Erythroblast (primary cell): ENCODE data around the gene LRR1.
A peak's percentile ranks its signal among the peaks of the same experiment; 100 is the strongest.

Experiments used
- GATA1 ChIP-seq: IDR thresholded peaks from 2 replicates; pipeline ENCODE4 v1.6.1; 2011; ENCODE audit warnings: low read depth, mild to moderate bottlenecking, control low read depth, low read length, moderate library complexity
- POLR2A ChIP-seq: IDR thresholded peaks from 2 replicates; pipeline ENCODE4 v1.6.1; 2011; ENCODE audit warnings: mild to moderate bottlenecking, low read length

DNA sequence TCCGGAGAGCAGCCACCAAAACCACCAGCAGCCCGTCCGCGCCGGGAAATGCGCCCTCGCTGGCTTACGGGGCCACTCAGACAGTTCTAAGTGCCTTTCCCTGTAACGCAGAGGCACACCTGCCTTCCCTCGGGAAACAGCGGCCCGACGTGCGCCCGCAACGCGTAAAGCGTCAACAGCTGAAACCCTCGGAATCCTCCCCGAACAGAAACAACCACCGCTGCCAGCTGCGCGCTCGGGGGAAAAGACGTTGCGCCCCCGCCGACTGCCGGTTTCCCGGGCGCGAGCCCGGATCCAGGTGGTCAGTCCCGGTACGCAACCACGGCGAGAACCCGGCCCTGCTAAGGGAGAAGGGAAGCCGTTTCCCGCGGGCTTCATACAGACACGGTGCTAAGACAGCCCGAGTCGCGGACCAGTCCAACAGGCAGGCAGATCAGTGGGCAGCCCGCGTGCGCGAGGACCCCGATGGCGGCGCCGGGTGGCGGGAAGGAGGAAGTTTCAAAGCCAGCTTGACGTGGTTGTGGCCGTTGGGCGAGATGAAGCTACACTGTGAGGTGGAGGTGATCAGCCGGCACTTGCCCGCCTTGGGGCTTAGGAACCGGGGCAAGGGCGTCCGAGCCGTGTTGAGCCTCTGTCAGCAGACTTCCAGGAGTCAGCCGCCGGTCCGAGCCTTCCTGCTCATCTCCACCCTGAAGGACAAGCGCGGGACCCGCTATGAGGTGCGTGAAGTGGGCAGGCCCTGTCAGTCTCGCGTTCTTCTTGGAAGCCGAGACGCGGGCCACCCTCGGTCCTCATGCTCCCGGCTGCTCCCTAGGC lies at the start of gene LRR1:
- TF ChIP-seq POLR2A, result peak; percentile 97
- TF ChIP-seq GATA1, result no peak
